Ammon's horn (tissue), 1 donor: ENCODE data around the gene WDR83.
"Not testable (repeated sequence)": the region's sequence is repeated elsewhere in the genome, so short reads cannot be mapped to it uniquely, and the experiment has no call there.

Source experiments
- DNase-seq: peaks from one replicate; pipeline ENCODE4 v3.0.0-alpha.2; 2016; ENCODE audit warnings: low spot score

Gene WDR83

GRCh38 chr19:12685831-12686230 is 19.2 kb downstream of the WDR83 start:
- DNase-seq = no peak

- no peak for DNase-seq
These were observed 21.0 kb downstream of the WDR83 start, which contains the start of gene GNG14 for GRCh38 chr19:12687496-12688196. GNG14 (plus strand) TSS chr19:12687998; CDS start chr19:12688049, 51 bp downstream.

- DNase-seq = no peak
These were observed 22.4 kb downstream of the WDR83 start for GRCh38 chr19:12689012-12689411.

GRCh38 chr19:12689581-12690216 is 23.1 kb downstream of the WDR83 start:
- no peak for DNase-seq

- no peak for DNase-seq
These were observed 26.4 kb downstream of the WDR83 start for GRCh38 chr19:12692960-12693359.

DNA sequence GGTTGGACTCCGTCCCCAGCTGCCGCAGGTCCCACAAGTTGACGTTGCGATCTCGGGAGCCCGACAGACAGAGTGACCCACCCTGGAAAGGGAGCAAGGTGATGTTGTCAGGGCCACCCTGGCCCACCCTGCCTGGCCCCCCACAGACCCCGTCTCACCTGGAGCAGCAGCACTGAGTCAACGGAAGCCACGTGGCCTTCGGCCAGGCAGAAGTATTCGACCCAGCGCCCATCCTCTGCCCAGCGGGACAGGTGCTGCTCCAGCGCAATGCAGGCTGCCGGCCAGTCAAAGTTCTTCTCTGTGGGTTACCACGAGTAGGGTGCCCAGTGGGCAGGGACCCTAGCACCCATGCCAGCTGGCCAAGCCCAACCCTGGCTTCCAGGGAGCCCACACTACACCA is 28.0 kb downstream of the WDR83 start:
- no peak for DNase-seq

DNA sequence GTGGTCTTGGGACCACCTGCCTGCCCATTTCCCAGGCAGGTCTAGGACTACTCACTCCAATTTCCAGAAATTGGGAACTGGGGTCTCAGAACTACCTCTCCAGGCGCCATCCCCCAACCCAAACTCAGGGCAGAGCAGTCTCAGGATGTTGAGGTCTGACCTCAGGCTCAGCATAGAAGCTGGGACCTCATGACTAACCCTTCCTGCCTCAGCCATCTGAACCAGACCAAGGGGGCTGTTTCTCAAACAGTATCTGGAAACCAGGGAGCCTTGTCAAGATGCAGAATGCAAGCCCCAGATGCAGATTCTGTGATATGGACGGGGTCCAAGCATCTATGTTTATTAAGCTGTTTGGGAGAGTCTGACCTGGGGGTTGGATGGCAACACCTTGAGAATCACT is 28.5 kb downstream of the WDR83 start:
- no peak for DNase-seq

DNA sequence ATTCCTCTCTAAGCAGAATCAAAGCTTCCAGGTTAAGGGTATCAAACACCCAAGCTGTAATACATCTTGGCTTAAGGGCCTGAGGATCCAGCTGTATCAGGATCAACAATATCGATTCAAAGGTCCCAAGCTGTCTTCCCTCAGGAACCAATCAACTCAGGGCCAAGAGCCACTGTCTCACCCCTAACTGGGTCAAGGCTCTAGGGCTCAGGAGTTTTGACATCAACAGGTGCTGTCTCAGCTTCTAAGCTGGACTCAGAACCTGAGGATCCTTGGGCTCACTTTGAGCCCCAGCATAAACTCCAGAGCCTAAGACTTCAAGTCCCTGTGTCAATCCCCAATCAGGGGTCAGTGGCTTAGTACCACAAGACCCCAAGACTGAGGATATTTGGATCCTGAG is 28.9 kb downstream of the WDR83 start:
- DNase-seq = no peak

DNA sequence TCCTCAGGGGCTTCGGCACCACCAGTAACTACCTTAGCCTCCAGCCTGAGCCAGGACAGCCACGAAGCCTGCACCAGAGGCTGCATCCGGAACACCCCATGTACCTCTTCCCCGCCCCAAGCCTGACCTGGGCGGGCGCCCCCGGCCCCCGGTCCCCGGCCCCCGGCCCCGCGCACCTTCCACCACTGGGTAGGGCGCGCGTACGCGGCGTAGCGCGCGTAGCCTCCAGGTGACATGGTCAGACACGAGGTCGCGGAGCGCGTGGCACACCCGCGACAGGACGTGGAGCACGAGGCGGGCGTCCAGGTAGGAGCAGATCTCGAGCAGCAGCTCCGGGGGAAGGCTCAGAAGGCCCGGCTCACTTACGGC is 29.4 kb downstream of the WDR83 start:
- no peak for DNase-seq

GRCh38 chr19:12696366-12697335 is 30.0 kb downstream of the WDR83 start, which contains the start of gene FBXW9:
FBXW9 (minus strand) TSS chr19:12696631; CDS start chr19:12696581, 50 bp downstream.
- peak; percentile 97 for DNase-seq

GRCh38 chr19:12697425-12697824 is 30.8 kb downstream of the WDR83 start:
- DNase-seq = not testable (repeated sequence)

DNA sequence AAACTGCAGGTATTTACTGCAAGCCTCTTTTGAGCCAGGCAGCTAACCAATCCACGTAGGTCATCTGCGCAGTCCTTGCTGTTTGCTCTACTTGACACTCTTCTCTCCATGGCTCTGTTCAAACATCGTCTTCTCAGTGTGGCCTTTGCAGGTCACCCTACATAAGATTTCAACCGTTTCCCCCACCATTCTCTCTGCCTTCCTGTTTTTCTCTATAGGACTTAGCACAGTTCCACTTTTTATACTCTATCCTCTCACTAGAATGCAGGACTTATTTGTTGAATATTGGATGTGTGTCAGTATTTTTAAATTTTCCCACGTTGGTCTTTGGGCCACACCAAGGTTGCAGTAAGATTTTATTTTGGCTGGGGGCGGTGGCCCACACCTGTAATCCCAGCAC is 31.5 kb downstream of the WDR83 start:
- DNase-seq = no peak

- no peak for DNase-seq
These were observed 35.1 kb downstream of the WDR83 start for GRCh38 chr19:12701596-12702282.

GRCh38 chr19:12703046-12703445 is 36.4 kb downstream of the WDR83 start:
- no peak for DNase-seq

DNA sequence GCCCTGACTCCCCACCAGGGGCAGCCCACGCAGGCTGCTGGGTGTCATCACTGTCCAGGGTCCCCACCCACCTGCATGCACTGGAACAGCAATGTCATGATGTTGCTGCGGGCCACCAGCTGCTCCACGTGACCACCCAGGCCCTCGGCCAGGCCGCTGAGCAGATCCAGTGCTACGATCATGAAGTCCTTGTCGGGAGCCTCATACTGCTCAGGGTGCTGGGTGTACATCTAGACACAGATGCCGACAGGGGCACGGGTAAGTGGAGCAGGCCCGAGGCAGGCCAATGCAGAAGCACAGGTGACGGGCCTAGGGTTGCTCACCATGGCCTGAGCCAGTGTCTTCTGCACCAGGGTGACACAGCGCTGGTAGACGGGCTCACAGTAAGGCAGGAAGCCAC is 38.6 kb downstream of the WDR83 start:
- DNase-seq = no peak

DNA sequence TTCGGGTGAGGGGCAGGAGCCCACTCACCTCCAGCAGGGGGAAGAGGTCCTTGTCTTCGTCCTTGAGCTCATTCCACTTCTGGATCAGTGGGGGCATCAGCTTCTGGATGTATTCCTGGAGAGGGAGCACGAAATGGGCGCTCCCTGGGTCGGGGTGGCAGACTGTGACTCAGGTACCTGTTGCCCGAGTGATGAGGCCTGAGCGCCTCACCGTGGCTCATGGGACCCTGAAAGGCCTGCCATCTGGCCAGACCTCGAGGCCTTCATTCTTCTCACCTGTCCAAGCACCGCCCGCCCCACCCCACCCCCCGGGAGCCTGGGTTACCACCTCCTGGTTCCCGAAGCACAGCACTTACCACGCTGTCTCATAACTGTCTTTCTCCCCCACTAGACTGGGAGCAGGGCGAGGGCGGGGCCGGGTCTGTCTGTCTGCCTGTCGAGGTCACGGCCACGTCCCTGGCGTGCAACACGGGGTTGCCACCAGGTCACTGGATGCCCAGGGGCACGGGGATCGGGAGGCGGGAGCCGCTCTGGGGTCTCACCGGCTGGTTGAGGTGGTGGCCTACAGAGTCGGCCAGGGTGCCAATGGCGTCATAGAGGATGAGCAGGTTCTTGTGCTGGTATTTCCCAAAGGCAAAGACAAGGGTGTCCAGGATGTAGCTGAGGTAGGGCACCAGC is 39.2 kb downstream of the WDR83 start:
- DNase-seq = no peak

DNA sequence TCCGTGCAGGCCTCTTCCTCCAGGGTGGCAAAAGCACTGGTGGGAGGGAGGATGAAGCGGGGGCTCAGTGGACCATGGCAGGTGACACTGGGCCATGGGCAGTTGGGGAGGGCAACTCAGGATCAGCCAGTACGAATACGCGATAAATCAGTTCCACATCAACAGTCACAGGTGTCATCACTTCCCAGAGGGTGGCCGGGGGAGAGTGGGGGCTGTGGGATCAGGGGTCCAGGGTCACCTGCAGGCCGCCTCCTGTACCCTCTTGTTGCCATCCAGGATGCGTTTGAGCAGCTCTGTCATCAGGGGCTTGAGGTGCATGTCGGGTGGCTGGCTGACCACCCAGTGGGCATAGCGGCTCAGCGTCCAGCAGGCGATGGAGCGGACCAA is 39.7 kb downstream of the WDR83 start:
- no peak for DNase-seq

DNA sequence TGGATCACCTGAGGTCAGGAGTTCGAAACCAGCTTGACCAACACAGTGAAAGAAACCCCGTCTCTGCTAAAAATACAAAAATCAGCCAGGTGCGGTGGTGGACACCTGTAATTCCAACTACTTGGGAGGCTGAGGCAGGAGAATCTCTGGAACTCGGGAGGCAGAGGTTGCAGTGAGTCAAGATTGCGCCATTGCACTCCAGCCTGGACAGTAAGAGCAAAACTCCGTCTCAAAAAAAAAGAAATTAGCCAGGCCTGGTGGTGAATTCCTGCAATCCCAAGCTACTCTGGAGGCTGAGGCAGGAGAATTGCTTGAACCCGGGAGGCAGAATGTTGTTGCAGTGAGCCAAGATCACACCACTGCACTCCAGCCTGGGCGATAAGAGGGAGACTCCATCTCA is 42.0 kb downstream of the WDR83 start:
- no peak for DNase-seq

DNA sequence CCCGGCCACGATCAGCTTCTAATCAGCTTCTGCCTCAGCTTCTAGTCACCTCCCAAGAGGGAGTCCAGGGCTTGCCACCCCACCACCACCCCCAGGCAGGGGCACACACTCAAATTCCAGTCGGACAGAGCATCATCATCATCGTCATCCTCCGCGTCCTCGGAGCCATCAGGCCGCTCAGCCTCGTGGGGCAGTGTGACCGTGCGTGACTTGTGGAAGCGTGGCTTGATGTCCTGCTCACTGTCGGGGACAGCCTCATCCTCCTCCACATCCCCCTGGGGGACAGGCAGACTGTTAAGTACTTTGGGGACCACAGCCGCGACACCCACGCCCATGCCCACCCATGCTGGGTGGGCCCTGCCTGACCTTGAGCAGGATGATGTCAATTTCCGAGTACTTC is 44.6 kb downstream of the WDR83 start:
- no peak for DNase-seq

GRCh38 chr19:12712077-12712476 is 45.5 kb downstream of the WDR83 start:
- DNase-seq = not testable (repeated sequence)

GRCh38 chr19:12713304-12713703 is 46.7 kb downstream of the WDR83 start:
- DNase-seq = not testable (repeated sequence)
